Effector CD4-positive, alpha-beta T cell (primary cell): ENCODE measurements around the gene RPL18.

Experiments used
- DNase-seq: peaks from one replicate; pipeline ENCODE4 v3.0.0-alpha.2; 2020

Gene RPL18

GRCh38 chr19:48573163-48573505, 45.8 kb downstream of the RPL18 start:
- DNase-seq, result no peak

GRCh38 chr19:48571378-48572162, 47.4 kb downstream of the RPL18 start:
- DNase-seq, result no peak

DNA sequence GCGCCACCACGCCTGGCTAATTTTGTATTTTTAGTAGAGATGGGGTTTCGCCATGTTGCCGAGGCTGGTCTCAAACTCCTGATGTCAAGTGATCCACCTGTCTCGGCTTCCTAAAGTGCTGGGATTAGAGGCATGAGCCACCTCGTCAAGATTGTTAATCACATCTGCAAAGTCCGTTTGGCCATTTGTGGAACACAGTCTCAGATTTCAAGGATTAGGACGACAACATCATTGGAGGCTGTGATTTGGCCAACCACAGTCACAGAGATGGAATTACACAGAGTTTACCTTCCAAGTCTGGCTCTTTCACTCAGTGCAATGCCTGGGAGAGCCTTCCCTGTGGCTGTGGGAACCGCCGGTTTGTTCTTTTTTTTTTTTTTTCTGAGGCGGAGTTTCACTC, 49.2 kb downstream of the RPL18 start:
- no peak for DNase-seq

- no peak for DNase-seq
These were observed 50.6 kb downstream of the RPL18 start for GRCh38 chr19:48568345-48568886.
